OCI-LY1 (cell line): ENCODE results near the gene CATSPERB.

Source experiments
- CTCF ChIP-seq: fragments of 200-600 bp; sonication (generic), shearing (Covaris generic); IDR thresholded peaks from 2 replicates; pipeline ENCODE4 v1.5.1; 2017; ENCODE audit warnings: mild to moderate bottlenecking, antibody characterized with exemption, low read length, moderate library complexity, mixed read lengths
- EZH2 ChIP-seq: fragments of 200-600 bp; sonication (generic), shearing (Covaris generic); IDR thresholded peaks from 2 replicates; pipeline ENCODE4 v1.8.0; 2017; ENCODE audit warnings: borderline replicate concordance, mixed run types, mild to moderate bottlenecking, antibody characterized with exemption, low read length, moderate library complexity, mixed read lengths

GRCh38 chr14:91606851-91607250 lies 125.0 kb downstream of the CATSPERB start:
- TF ChIP-seq CTCF (no peak), EZH2 (no peak)
